ENCODE results near the gene ADARB1. TPM values are rescaled to one million over a fixed set of nuclear protein-coding genes. Genes with fewer than 3 reads are reported as not detected.

The ADARB1 gene
- total and polyA plus RNA-seq, 4 experiments from 2014 or later: 4.6 to 50.0 (median 30.9) TPM

DNA sequence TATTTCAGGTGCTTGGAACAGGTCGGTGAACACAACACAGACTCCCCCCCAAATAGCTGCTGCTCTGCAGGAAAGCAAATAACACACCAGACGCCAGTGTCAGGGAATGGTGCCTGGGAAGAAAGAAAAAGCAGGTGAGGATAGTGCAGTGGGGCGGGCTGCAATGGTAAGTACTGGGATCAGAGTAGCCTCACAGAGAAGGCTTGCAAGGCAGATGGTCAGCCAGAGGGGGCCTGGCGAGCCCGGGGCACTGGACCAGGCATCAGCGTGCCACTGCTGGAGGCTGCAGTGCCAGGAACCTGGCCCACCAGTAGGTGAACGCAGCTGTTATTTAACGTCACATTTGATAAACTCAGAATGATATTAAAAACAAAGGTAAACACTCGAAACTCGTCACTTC is 153.4 kb downstream of the ADARB1 start:
- H3K4me3 ChIP-seq (ENCODE audit: low read length in 2 of 2): no peak overlapping the region
- H3K36me3 ChIP-seq (ENCODE audit: insufficient read depth, low read length): no peaks in the 10 kb centered on the region
- ChIA-PET CTCF (ENCODE audit: partially characterized antibody) (interaction anchor here (1.0 to 1.3 kb wide), 2 partner anchors 14 to 90 kb away, joined by 4 read pairs; no protein-coding TSS in a partner anchor), POLR2A (ENCODE audit: partially characterized antibody) (no interaction called here)
- H3K27ac ChIP-seq (ENCODE audit: low read depth, low read length): peak overlapping the region; percentile 16
- intact Hi-C loops (cut with micrococcal nuclease): no loop called here
- H3K27me3 ChIP-seq (ENCODE audit: insufficient read depth, low read length): no peaks in the 10 kb centered on the region
- no peaks in the 10 kb centered on the region for H3K9me3 ChIP-seq (ENCODE audit: control insufficient read depth in 1 of 2, low read length in 2 of 2)
- Mint-ChIP-seq H3K4me3 (peak overlapping the region in 7 of 8 donors; percentile 2 to 74 (median 57)), H3K4me1 (peaks cover 39 to 61% (median 49%) of the 10 kb centered on the region in 4 donors), H3K36me3 (peaks cover 0 to 1% of the 10 kb centered on the region in 2 donors), H3K27me3 (peaks cover 0 to 1% of the 10 kb centered on the region in 2 donors), H3K9me3 (no peaks in the 10 kb centered on the region), H3K27ac (peak overlapping the region; percentile 36 to 93 (median 87))
- H3K4me1 ChIP-seq (ENCODE audit: insufficient read depth, low read length): peaks cover 48% of the 10 kb centered on the region
- no peak for DNase-seq

DNA sequence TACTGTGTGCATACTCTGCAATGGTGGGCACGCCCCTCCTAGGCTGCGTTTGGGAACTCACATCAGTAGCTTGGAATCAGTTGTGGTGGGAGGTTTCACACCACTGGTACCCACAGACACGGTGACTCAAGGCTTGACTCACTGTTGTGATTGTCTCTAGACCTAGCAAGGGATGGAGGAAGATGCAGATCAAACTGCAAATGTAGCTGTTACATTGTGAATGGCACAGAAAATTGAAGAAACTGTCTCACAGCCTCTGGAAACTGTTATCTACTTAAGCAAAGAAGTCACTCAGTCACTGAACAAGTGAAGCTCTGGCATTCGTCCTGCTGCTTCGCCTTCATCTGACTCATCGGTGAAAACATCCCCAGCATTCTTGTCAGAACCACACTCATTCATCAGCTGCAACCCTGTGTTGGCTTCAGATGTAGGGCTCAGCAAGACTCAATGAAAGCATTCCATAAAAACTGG is 153.8 kb downstream of the ADARB1 start:
- Histone ChIP-seq H3K4me1 (ENCODE audit: insufficient read depth, low read length) (peaks cover 48% of the 10 kb centered on the region), H3K27me3 (ENCODE audit: insufficient read depth, low read length) (no peaks in the 10 kb centered on the region), H3K36me3 (ENCODE audit: insufficient read depth, low read length) (no peaks in the 10 kb centered on the region), H3K27ac (ENCODE audit: low read depth, low read length) (no peak overlapping the region), H3K9me3 (ENCODE audit: control insufficient read depth in 1 of 2, low read length in 2 of 2) (no peaks in the 10 kb centered on the region), H3K4me3 (ENCODE audit: low read length in 2 of 2) (no peak overlapping the region)
- Mint-ChIP-seq H3K27me3 (peaks cover 0 to 2% of the 10 kb centered on the region in 2 donors), H3K4me3 (peak overlapping the region in 6 of 8 donors; percentile 26 to 74 (median 64)), H3K36me3 (peaks cover 0 to 1% of the 10 kb centered on the region in 2 donors), H3K4me1 (peaks cover 39 to 61% (median 49%) of the 10 kb centered on the region in 4 donors), H3K27ac (peak overlapping the region in 6 of 7 donors; percentile 80 to 93 (median 88)), H3K9me3 (no peaks in the 10 kb centered on the region)
- ChIA-PET CTCF (ENCODE audit: partially characterized antibody) (interaction anchor here (1.0 to 1.3 kb wide), 2 partner anchors 14 to 90 kb away, joined by 4 read pairs; no protein-coding TSS in a partner anchor), POLR2A (ENCODE audit: partially characterized antibody) (no interaction called here)
- intact Hi-C loops (cut with micrococcal nuclease): no loop called here
- peak; percentile 70 to 93 (median 76) for DNase-seq

DNA sequence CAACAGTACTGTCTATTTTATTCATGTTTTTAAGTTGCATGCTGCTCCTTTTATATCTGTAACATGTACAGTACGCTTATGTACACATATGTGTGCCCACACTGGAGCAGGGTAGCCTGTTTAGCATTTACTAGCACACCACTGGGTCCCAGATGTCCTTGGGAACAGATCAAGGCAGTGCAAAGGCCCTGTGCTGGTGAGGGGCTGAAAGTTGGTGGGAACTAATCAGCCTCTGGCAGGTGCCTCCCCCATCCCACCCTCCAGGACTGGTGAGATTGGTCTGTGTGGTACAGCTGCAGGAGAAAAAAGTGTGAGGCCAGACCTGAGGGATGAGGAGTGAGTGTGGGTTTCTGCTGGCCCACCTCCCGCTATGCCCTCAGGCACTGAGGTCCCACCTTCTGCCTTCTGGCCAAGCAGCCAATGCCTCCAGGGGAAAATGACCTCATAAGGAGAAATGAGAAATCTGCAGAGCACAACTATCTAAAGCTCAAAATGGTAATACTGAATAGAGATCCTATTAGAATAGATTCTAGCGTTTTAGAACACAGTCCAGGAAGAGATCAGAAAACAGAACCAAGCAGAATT is 154.4 kb downstream of the ADARB1 start:
- Histone ChIP-seq H3K36me3 (ENCODE audit: insufficient read depth, low read length) (no peaks in the 10 kb centered on the region), H3K4me3 (ENCODE audit: low read length in 2 of 2) (no peak overlapping the region), H3K27me3 (ENCODE audit: insufficient read depth, low read length) (no peaks in the 10 kb centered on the region), H3K27ac (ENCODE audit: low read depth, low read length) (no peak overlapping the region), H3K9me3 (ENCODE audit: control insufficient read depth in 1 of 2, low read length in 2 of 2) (no peaks in the 10 kb centered on the region), H3K4me1 (ENCODE audit: insufficient read depth, low read length) (peaks cover 48% of the 10 kb centered on the region)
- Mint-ChIP-seq H3K9me3 (no peaks in the 10 kb centered on the region), H3K27ac (peak overlapping the region in 6 of 7 donors; percentile 31 to 92 (median 85)), H3K36me3 (peaks cover 0 to 1% of the 10 kb centered on the region in 2 donors), H3K4me1 (peaks cover 39 to 61% (median 48%) of the 10 kb centered on the region in 4 donors), H3K4me3 (no peak overlapping the region), H3K27me3 (peaks cover 0 to 2% of the 10 kb centered on the region in 2 donors)
- DNase-seq: no peak
- CTCF ChIA-PET (ENCODE audit: partially characterized antibody): interaction anchor here (1.0 to 1.3 kb wide), 2 partner anchors 13 to 91 kb away, joined by 4 read pairs; no protein-coding TSS in a partner anchor
- POLR2A ChIA-PET (ENCODE audit: partially characterized antibody): no interaction called here
- intact Hi-C loops (cut with micrococcal nuclease): no loop called here

DNA sequence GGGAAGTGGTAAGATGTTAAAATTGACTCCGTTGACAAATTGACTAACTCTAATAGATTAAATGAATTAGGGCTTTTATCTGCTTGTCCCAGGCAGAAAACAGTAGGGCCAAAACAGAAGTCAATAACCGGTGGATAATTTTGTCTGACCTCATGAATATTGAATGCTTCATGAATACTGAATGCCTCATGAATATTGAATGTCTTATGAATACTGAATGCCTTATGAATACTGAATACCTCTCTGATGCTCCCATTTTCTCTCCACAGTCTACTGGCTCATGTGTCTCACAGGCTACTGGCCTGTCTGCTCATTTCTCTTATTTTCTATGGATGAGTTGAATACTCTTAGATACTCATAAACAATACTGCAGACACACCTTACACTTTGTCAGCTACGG is 157.3 kb downstream of the ADARB1 start:
- intact Hi-C loops (cut with micrococcal nuclease): no loop called here
- Histone ChIP-seq H3K36me3 (ENCODE audit: insufficient read depth, low read length) (no peaks in the 10 kb centered on the region), H3K27me3 (ENCODE audit: insufficient read depth, low read length) (peaks cover 9% of the 10 kb centered on the region), H3K9me3 (ENCODE audit: control insufficient read depth in 1 of 2, low read length in 2 of 2) (no peaks in the 10 kb centered on the region), H3K27ac (ENCODE audit: low read depth, low read length) (no peak overlapping the region), H3K4me1 (ENCODE audit: insufficient read depth, low read length) (peaks cover 32% of the 10 kb centered on the region), H3K4me3 (ENCODE audit: low read length in 2 of 2) (no peak overlapping the region)
- ChIA-PET CTCF (ENCODE audit: partially characterized antibody) (no interaction called here), POLR2A (ENCODE audit: partially characterized antibody) (no interaction called here)
- Mint-ChIP-seq H3K4me3 (no peak overlapping the region), H3K4me1 (peaks cover 17 to 33% (median 25%) of the 10 kb centered on the region in 4 donors), H3K27ac (no peak overlapping the region), H3K9me3 (peaks cover 0 to 2% (median 0%) of the 10 kb centered on the region in 8 donors), H3K36me3 (peaks cover 0 to 1% of the 10 kb centered on the region in 2 donors), H3K27me3 (peaks cover 6% of the 10 kb centered on the region in 2 donors)
- DNase-seq: no peak

DNA sequence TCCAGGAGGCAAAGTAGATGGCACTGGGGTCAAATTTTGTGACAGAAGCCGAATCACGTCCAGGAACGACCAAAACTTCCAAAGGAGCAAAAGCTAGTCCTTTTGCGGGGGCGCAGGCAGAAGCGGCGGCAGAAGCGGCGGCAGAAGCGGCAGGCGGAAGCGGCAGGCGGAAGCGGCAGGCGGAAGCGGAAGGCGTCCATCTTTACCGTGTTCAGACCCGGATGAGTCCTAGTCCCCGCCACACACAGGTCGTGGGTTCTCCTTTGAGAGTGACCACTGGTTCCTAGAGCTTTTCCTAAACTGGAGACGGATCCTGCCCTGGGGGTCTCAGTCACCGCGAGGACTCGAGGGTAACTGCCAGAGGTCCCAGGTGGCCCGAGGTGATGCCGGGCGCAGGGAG is 159.7 kb downstream of the ADARB1 start:
- Mint-ChIP-seq H3K9me3 (peaks cover 0 to 2% (median 0%) of the 10 kb centered on the region in 8 donors), H3K4me3 (peak overlapping the region in 2 of 8 donors; percentile 25 to 36), H3K4me1 (peaks cover 3 to 9% (median 8%) of the 10 kb centered on the region in 4 donors), H3K36me3 (no peaks in the 10 kb centered on the region), H3K27ac (no peak overlapping the region), H3K27me3 (peaks cover 8 to 13% of the 10 kb centered on the region in 2 donors)
- ChIA-PET CTCF (ENCODE audit: partially characterized antibody) (no interaction called here), POLR2A (ENCODE audit: partially characterized antibody) (no interaction called here)
- H3K9me3 ChIP-seq (ENCODE audit: control insufficient read depth in 1 of 2, low read length in 2 of 2): no peaks in the 10 kb centered on the region
- H3K27me3 ChIP-seq (ENCODE audit: insufficient read depth, low read length): peaks cover 9% of the 10 kb centered on the region
- H3K4me3 ChIP-seq (ENCODE audit: low read length in 2 of 2): no peak overlapping the region
- intact Hi-C loops (cut with micrococcal nuclease): no loop called here
- DNase-seq: no peak
- H3K27ac ChIP-seq (ENCODE audit: low read depth, low read length): no peak overlapping the region
- H3K4me1 ChIP-seq (ENCODE audit: insufficient read depth, low read length): peaks cover 9% of the 10 kb centered on the region
- no peaks in the 10 kb centered on the region for H3K36me3 ChIP-seq (ENCODE audit: insufficient read depth, low read length)

DNA sequence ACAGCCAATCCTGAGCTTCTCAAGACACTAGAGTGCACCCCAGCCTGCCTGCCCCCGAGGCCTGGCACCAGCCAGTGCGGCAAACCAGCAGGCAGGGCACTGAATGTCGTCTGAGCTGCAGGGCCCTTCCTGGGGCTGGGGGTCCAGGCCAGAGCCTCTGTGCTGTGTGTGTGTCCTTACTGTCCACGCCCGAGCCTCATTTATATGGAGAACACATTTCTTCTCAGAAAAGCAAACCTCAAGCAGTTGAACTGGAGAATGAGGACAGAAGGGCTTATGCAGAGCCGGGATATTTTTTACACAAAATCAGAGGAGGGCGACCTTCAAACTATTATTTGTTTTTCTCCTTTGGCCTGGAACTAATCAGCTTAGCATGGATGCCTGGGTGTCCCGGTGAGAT is 160.6 kb downstream of the ADARB1 start:
- Mint-ChIP-seq H3K4me3 (no peak overlapping the region), H3K9me3 (peaks cover 0 to 2% (median 0%) of the 10 kb centered on the region in 8 donors), H3K36me3 (no peaks in the 10 kb centered on the region), H3K4me1 (peaks cover 3 to 8% (median 7%) of the 10 kb centered on the region in 4 donors), H3K27me3 (peaks cover 8 to 13% of the 10 kb centered on the region in 2 donors), H3K27ac (no peak overlapping the region)
- Histone ChIP-seq H3K4me1 (ENCODE audit: insufficient read depth, low read length) (peaks cover 9% of the 10 kb centered on the region), H3K27ac (ENCODE audit: low read depth, low read length) (no peak overlapping the region), H3K9me3 (ENCODE audit: control insufficient read depth in 1 of 2, low read length in 2 of 2) (no peaks in the 10 kb centered on the region), H3K4me3 (ENCODE audit: low read length in 2 of 2) (no peak overlapping the region), H3K27me3 (ENCODE audit: insufficient read depth, low read length) (peaks cover 9% of the 10 kb centered on the region), H3K36me3 (ENCODE audit: insufficient read depth, low read length) (no peaks in the 10 kb centered on the region)
- no peak for DNase-seq
- POLR2A ChIA-PET (ENCODE audit: partially characterized antibody): no interaction called here
- intact Hi-C loops (cut with micrococcal nuclease): no loop called here
- CTCF ChIA-PET (ENCODE audit: partially characterized antibody): no interaction called here

DNA sequence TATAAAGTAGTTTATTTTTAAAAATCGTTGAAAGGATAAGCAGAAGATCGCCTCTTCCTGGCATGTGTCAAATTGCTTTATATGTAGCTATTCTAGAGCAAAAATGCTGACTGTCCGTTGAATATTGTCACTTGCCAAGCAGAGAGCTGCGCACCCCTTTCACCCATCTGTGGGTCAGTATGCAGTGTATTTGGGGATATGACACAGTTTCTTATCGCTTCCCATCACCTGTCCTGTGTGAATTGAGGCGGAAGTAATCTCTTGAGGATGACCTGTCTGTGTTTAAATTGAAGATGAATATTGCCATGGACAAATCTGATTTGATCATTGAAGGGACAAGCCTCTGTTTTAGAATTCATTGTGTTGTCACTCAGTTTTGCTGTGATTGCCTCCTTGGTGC is 161.1 kb downstream of the ADARB1 start:
- H3K4me1 ChIP-seq (ENCODE audit: insufficient read depth, low read length): peaks cover 9% of the 10 kb centered on the region
- peaks cover 8 to 13% of the 10 kb centered on the region in 2 donors for H3K27me3 Mint-ChIP-seq
- H3K4me3 ChIP-seq (ENCODE audit: low read length in 2 of 2): no peak overlapping the region
- peak overlapping the region in 1 of 8 donors; percentile 27 for H3K4me3 Mint-ChIP-seq
- peaks cover 9% of the 10 kb centered on the region for H3K27me3 ChIP-seq (ENCODE audit: insufficient read depth, low read length)
- CTCF ChIA-PET (ENCODE audit: partially characterized antibody): no interaction called here
- no peaks in the 10 kb centered on the region for H3K36me3 Mint-ChIP-seq
- peaks cover 3 to 8% (median 7%) of the 10 kb centered on the region in 4 donors for H3K4me1 Mint-ChIP-seq
- POLR2A ChIA-PET (ENCODE audit: partially characterized antibody): no interaction called here
- intact Hi-C loops (cut with micrococcal nuclease): no loop called here
- H3K27ac Mint-ChIP-seq: no peak overlapping the region
- no peaks in the 10 kb centered on the region for H3K36me3 ChIP-seq (ENCODE audit: insufficient read depth, low read length)
- H3K27ac ChIP-seq (ENCODE audit: low read depth, low read length): no peak overlapping the region
- no peak for DNase-seq
- no peaks in the 10 kb centered on the region for H3K9me3 ChIP-seq (ENCODE audit: control insufficient read depth in 1 of 2, low read length in 2 of 2)
- peaks cover 0 to 3% (median 0%) of the 10 kb centered on the region in 8 donors for H3K9me3 Mint-ChIP-seq
